NCI-H82 treated with DMSO at 0.1 percent for 48 hours (cell line): Measurements from ENCODE around the gene C16orf92.
A peak's percentile ranks its signal among the peaks of the same experiment; 100 is the strongest.
"Not testable (repeated sequence)": the region's sequence is repeated elsewhere in the genome, so short reads cannot be mapped to it uniquely, and the experiment has no call there.

Experiments
- DNase-seq: peaks from one replicate; lab custom pipeline; 2025; ENCODE audit not compliant: unreplicated experiment; lab: John Stamatoyannopoulos, UW

Gene C16orf92

DNA sequence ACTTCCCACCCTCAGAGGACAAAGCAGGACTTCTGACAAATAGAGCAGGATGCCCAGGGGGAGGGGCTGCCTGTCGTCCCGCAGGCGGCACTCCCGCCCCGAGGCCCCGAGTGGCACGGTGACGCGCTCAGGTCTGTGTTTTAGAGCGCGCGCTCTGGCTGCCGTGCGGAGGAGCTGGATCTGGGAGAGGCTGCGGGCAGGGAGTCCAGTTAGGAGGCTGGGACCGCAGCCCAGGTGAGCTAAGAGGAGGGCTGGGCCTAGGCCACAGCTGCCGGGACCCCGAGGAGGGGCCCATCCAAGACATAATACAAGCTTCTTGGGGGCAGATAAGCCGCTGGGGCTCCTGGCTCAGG, 18.6 kb upstream of the C16orf92 start:
- DNase-seq: no peak

DNA sequence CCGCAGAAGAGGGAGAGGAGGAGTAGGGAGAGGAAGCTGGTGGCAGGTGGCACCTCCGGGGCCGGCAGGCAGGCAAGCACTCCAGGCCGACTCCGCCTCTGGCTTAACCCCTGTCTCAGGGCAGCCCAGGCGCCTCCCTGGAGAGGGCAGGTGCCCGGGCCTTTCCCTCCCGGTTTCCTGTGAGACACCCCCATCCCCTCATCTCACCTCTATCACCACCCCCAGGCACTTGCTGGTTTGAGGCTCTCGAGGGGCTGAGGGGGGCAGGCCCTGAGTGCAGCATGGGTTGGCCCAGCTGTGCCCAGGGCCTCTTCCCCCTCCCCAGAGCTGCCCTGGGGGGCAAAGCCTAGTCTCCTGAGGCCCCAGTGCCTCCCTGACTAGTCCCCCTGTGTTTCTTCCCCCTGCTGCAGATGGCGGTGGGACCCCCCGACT, 18.2 kb upstream of the C16orf92 start:
- no peak for DNase-seq

DNA sequence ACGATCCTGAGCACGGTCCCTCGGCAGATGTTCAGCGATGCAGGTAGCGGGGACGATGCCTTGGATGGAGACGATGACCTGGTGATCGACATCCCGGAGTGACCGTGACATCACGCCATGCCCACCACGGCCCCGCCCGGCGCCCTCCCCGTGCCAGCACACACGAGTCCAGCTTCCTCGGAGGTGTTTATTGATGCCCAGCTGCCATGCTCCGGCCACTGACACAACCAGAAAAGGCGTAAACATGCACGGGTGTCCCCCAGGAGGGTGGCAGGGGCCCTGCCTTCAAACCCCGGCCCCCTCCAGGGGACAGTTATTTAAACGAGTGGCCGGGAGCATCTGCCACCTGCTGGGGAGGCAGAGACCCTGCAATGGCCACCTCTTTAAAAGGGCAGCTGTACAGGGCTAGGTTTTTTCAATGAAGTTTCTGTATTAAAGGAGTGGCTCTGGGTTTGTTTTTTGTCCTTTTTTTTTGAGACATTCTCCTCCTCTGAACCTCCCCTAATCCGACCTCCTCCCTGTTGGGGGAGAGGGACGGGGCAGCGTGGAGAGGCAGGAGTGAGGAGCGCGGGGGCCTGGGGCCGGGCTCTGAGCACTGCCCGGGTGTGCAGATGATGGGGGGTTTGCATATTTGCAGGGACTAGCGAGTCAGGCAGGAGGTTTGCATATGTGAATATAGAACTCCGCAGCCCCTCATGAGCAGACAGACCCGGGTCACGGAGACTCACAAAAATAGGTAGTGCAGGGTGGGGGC, 17.5 kb upstream of the C16orf92 start:
- no peak for DNase-seq

DNA sequence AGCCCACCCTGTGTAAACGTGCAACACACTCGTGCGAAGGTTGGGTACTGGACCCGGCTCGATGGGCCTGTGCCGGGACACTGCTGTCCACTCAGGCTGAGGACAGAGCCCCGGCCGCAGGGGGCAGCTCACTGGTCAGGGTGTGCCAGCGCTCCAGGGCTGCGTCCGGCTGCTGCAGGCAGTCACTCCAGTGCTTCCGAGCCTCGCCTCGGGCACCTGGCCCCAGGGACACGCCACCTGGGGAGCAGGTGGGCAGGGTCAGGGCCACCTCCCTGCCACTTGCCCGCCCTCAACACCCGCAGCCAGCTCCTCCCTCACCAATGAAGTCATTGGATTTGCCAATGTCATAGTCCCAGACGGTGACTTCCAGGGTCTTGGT, 16.9 kb upstream of the C16orf92 start:
- no peak for DNase-seq

DNA sequence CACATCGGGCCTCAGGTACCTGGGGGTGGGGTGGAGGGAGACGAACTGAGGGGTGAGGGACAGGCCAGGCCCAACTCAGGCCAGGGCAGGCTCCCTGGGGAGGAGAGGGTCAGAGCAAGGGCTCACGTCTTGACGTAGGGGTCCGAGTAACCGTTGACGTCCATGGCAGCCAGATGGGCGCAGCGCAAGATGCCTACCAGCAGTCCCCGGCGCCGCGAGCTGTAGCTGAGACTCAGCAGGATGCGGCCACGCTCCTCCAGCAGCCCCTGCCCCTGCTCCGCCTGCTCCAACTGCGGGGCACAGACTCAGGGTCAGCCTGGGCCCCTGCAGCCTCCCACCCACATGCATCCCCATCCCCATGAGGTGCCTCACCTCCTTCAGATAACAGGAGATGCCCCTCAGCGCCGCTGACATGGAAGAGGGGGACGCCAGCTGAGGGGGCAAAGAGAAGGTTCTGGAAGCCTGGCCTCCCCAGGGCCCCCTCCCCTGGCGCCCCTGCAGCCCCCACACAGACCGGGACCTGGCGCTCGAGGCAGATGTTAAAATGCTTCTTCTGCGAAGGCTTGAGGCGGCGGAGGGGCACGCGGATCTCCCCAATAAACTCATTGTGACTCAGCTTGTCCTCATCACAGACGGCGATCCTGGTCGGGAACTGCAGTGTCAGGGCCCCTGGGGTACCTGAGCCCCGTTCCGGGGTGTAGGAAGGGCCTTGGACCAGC, 16.2 kb upstream of the C16orf92 start:
- DNase-seq: no peak

DNA sequence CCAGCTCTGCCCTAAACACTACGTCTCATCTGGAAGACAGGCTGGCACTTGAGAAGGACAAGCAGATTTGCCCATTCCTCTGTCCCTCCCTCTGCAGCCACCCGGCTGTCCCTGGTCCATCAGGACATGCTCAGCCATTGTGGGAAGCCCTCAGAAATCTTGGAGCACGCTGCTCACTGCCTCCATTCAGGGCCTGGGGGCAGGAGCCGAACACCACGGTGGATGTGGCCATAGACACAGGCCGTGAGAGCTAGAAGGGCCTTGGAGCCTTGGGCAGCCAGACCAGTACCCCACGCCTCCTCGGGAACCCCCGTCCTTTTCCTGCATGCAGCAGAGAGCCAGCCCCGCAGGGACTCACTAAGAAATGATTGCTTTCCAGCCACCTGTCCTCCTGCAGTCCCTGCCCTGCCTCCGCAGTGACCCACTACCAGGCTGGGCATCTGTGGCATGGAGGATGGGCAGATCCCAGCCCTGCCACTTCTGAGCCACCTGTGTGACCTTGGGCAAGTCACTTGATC, 15.6 kb upstream of the C16orf92 start:
- no peak for DNase-seq

DNA sequence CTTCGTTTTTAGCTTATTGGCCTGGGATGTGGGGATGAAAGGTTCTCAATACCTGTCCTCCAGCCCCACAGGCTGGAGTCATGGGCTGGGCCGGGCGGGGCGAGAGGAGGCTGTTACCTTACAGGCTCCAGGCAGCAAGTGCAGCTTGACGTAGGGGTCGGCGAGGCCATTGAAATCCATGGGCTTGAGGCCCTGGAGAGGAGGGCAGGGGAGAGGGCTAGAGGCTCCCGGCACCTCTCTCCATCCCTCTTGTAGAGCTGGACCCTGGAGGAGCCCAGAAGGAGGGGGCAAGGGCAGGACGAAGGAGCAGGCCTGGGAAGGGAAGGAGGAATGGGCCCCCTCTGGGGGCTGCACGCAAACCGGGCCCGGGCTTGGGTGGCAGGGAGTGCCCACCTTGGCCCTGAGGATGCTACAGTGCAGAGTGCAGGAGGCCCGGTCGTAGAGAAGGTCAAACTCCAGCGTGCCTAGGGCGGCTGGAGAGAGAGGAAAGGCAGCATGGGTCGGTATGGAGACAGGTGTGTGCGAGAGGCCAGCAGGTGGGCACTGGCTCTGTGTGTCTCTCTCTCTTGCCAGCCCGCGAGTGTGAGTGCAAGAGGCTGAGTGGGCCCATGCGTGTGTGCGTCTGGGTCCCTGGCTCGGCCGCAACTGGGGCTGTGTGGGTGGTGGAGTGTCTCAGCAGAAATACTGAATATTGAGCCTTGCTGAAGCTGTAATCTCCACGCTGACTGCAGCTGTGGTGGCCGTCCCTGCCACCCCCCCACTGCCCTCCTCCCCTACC, 13.7 kb upstream of the C16orf92 start:
- DNase-seq: no peak

DNA sequence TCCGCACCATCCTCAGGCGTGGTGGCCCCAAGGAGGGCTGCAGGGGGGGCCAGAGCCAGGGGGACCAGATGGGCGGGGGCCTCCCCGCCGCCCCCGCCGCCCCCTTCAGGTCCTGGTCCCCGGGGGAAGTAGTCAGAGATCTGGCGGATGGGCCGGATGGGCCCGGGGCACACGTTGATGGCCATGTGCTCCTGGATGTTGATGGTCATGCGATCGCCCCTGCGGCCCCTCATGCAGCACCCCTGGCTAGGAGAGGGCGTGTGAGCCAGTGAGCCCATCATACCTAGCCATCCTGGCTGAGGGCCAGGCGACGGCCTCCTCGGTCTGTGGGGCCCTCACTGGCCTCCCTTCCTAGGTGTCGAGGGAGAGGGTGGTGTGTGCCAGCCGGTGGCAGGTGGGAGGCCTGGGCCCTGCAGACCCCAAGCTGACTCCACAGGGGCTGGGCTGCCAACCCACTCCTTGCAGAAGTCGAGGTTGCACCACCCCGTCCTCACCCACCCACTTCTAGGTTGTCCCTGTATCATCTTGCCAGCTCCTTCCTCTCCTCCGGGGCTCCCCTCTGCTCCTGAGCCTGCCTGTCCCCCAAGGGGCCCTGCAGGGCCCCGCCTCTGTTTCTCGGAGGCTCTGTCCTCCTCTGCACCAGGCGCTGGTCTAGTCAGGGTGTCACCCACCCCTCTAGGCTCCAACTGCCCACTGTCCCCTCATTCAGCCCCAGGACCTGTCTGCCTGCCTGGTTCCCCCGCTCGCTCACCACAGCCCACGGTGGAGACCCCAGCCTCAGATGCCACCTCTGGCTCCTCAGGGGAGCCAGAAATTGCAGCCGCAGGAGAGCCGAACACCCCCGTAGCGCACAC, 12.8 kb upstream of the C16orf92 start:
- DNase-seq: no peak

DNA sequence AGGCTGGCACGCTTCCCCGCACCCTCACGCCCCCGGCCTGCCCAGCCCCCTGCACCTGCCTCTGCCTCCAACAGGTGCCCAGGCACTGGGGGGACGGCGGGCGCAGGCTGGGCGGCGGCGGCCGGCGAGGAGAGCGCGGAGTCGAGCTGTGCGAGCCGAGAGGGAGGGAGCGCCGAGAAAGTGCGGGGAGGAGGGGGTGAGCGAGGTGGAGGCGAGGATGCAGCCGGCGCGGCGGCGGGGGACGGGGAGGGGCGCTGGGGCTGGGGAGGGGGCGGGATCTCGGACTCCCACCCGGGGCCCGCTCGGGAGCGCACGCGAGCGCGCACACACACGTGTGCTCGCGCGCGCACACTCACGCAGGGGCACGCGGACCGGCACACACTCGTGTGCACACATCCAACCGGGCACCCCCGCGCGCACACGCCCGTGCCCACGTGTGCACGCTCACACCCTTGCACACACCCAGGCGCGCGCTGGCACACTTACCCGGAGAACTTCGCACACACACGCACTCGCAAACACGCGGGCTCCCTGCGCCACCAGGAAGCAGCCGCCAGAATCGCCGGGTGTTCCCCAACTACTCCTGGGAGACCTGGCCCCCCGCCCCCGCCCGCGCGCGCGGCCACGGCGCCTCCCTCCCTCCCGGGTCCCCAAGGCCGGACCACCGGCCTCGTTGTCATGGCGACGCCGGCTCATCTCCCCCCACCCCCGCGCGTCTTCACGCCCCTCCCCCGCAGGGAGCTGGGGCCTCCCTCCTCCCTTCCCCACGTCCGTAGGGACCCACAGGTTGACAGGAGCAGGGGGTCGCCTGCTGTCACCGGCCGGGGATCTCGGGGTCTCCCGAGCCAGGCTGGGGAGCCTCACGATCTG, 11.9 kb upstream of the C16orf92 start, which contains the start of gene DOC2A:
TSS of gene DOC2A (minus strand) at position 184 of the 870 bp plus-strand sequence. CDS start 805 bp downstream, outside the sequence.
- DNase-seq: peak; percentile 30

DNA sequence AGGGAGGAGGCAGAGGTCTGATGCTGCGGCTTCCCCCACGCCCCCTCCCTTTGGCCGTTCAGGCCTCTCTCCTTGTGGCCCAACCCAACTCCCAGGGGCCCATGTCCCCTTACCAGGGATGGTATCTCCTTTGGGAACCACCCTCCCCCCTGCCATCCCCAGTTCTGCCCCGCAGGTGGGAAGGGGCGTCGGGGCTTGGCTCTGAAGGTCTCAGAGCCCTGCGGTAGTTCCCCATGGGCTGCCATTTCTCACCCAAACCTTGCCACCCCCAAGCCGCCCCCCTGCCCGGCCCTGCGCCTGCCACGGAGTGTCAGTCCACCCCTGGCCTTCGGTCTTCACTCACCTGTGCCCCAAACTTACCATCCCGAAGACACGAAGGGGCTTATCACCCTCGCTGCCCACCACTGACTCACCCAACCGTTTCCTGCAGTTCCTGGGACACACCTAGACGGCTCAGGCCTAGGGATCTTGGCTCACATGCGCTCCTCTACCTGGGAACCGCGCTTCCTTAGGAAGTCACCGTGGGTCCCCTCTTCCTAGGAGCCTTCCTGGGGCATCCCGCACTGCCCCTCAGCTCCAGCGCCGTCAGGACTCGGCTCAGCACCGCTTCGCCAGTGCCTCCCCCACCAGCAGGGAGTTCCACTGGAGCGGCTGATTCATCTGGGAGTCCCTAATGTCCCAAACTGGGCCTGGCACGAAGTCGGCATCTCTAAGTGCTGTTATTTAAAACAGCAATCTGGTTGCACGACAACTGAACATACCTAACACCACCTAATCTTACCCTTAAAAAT, 11.1 kb upstream of the C16orf92 start:
- DNase-seq: no peak

DNA sequence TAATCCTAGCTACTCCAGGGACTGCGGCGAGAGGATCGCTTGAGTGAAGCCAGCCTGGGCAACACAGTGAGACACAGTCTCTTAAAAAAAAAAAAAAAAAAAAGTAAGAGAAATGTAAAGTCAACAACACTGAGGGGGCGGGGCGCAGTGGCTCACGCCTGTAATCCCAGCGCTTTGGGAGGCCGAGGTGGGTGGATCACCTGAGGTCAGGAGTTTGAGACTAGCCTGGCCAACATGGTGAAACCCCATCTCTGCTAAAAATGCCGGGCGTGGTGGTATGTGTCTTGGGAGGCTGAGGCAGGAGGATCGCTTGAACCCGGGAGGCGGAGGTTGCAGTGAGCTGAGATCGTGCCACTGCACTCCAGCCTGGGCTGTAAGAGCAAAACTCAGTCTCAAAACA, 10.4 kb upstream of the C16orf92 start:
- not testable (repeated sequence) for DNase-seq

DNA sequence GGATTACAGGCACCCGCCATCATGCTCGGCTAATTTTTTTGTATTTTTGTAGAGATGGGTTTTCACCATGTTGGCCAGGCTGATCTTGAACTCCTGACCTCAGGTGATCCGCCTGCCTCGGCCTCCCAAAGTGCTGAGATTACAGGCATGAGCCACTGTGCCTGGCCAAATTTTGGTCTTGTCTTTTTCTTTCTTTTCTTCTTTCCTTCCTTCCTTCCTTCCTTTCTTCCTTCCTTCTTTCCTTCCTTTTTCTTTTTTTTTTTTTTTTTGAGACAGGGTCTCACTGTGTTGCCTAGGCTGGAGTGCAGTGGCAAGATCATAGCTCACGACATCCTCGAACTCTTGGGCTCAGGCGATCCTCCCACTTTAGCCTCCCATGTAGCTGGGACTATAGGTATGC, 7.5 kb upstream of the C16orf92 start:
- DNase-seq: not testable (repeated sequence)

DNA sequence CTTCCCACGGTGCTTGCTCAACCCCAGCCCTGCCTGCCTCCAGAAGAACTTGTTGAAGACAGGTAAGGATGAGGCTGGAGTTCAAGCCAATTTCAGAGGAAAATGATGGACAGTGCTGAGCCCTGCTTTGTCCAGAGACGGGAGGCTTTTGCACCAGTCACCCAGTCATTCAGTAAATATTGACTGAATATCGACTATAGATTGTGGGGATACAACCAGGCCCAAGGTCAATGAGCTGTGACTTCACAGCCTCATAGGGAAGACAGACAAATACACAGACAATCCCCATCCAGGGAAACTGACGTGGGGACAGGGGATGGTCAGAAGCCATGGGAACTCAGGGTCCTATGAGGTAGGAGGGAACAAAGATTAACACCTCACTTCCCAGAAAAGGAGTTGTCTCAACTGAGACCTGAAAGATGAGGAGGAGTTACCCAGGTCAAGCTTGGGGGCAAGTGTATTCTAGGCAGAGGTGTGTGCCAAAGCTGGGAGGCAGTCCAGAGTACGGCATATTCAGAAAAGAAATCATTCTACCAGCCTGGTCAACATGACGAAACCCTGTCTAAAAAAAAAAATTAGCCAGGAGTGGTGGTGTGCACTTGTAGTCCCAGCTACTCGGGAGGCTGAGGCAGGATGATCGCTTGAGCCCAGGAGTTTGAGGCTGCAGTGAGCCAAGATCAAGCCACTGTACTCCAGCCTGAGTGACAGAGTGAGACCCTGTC, 6.3 kb upstream of the C16orf92 start:
- DNase-seq: no peak

DNA sequence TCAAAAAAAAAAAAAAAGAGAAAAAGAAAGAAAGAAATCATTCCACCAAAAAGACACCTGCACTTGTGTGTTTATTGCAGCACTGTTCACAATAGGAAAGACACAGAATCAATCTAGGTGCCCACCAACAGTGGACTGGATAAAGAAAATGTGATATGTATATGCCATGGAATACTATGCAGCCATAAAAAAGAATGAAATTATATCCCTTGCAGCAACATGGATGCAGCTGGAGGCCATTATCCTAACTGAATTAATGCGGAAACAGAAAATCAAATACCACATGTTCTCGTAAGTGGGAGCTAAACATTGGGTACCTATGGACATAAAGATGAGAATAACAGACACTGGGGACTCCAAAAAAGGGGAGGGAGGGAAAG, 5.7 kb upstream of the C16orf92 start:
- DNase-seq: no peak

DNA sequence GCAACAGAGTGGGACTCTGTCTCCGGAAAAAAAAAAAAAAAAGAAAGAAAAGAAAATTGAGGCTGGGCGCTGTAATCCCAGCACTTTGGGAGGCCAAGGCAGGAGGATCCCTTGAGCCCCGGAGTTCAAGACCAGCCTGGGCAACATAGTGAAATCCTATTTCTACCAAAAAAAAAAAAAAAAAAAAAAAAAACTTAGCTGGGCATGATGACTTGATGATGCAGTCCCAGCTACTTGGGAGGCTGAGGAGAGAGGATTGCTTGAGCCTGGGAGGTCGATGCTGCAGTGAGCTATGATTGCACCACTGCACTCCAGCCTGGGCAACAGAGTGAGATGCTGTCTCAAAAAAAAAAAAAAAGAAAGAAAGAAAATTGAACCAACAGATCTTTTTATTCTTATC, 5.1 kb upstream of the C16orf92 start:
- DNase-seq: not testable (repeated sequence)

DNA sequence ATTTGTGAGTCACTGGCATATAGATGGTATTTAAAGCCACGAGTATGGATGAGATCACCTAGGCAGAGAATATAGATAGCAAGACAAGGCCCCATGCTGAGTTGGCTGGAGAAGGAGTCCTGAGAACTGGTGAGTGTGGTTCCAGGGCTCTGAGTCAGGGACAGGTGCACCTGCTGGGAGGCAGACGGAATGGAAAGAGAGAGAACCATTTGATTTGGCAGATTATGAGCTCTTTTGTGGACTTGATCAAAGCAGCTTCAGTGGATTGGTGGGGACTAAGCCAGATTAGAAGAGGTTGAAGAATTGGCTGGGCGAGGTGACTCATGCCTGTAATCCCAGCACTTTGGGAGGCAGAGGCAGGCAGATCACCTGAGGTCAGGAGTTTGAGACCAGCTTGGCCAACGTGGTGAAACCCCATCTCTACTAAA, 4.3 kb upstream of the C16orf92 start:
- peak; percentile 17 for DNase-seq

DNA sequence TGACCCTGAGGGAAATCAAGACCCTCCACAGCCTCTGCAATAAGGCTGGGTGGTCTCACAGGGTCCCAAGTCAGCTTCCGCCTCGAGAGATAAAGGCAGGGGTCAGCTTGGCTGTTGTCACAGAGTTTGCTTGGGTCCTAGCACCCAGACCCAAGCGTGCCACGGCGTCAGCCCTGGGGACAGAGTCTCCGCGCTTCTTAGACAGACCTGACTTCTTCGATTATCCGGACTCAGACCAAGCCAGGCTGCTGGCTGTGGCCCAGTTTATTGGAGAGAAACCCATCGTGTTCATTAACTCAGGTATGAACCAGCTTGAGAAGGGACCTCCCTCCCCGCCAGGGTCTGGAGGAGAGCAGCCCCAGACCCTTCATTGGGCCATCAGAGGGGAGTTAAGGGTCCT, 588 bp downstream of the C16orf92 start:
- no peak for DNase-seq

DNA sequence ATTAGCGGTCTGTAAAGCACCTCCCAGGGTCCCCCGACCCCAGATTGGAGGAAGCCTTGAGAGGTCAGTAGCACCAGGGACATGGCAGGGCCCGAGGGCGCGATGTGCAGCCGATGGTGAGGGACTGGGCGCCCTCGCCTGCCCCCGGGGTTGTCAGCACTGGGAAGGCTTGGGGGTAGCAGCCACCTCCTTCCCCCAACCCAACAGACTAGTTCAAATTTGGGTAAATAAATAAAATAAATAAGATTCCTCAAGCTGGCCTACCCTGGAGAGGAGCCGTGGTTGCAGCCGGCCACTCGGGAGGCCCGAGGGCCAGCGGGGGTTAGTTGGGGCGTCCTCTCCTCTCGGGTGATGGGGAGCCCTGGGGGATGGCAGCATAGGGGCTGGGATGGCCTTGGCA, 1.5 kb downstream of the C16orf92 start:
- DNase-seq: no peak
